Measurements from ENCODE around the gene WFIKKN2.
"Not testable (repeated sequence)": the region's sequence is repeated elsewhere in the genome, so short reads cannot be mapped to it uniquely, and the experiment has no call there.

Gene WFIKKN2

GRCh38 chr17:50855708-50856330 is 20.4 kb downstream of the WFIKKN2 start:
- DNase-seq (ENCODE audit: low read depth) = no peak

DNA sequence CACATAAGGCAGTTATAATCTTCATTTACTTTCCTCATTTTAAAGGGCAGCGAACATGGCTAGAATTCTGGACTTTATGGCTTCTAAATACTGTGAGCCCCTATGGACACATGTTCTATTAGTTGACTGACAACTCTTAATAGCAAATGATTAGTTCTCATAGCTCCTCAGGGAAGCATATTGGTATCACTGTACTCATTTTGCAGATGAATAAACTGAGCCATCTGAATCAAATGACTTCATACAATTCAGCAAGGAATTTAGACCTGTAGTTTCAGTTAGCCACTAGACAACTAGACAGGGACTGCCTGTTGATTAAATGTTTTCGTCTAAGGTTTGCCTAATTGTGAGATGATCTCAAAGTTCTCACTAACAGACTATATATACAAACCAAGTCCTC is 21.0 kb downstream of the WFIKKN2 start:
- no peak for DNase-seq (ENCODE audit: low read depth)

DNA sequence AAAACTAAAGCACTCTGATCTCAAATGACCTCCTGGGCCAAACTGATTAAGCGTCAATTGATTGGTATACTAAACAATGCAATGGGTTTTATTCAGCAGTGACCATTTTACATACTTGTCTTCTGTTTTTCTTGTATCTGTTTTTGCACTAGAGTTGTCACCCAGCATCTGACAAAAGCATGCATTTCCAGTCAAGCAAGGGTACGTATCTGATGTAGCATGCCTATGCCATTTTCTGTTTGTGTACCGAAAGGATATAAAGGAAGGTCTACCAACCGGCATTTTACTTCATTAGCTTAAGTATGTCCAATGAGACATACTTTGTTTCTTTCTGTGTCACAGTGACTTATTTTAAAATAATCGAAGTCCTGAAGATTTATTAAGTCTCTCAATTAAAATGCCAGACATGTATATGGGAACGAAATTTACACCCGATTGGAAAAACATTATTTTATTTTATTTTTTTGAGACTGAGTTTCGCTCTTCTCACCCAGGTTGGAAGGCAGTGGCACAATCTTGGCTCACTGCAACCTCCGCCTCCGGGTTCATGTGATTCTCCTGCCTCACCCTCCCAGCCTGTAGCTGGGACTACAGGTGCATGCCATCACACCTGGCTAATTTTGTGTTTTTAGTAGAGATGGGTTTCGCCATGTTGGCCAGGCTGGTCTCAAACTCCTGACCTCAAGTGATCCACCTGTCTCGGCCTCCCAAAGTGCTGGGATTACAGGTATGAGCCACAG is 23.3 kb downstream of the WFIKKN2 start:
- DNase-seq (ENCODE audit: low read depth) = no peak

GRCh38 chr17:50859727-50860126 is 24.3 kb downstream of the WFIKKN2 start:
- DNase-seq (ENCODE audit: low read depth) = not testable (repeated sequence)

DNA sequence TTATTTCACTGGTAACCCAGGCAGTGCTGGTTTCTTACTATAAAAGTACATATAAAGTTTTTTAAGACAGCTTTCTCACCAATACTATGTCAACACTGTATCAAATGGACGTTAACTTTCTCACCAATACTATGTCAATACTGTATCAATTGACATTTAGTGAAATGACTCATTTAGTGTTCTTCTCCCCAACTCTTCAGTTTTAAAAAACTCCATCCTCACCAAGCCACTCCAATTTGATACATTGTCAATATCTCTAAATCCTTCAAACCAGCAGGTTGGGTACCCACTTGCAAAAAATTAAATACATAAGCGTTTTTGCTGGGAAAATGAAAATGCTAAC is 25.9 kb downstream of the WFIKKN2 start:
- DNase-seq (ENCODE audit: low read depth) = no peak

DNA sequence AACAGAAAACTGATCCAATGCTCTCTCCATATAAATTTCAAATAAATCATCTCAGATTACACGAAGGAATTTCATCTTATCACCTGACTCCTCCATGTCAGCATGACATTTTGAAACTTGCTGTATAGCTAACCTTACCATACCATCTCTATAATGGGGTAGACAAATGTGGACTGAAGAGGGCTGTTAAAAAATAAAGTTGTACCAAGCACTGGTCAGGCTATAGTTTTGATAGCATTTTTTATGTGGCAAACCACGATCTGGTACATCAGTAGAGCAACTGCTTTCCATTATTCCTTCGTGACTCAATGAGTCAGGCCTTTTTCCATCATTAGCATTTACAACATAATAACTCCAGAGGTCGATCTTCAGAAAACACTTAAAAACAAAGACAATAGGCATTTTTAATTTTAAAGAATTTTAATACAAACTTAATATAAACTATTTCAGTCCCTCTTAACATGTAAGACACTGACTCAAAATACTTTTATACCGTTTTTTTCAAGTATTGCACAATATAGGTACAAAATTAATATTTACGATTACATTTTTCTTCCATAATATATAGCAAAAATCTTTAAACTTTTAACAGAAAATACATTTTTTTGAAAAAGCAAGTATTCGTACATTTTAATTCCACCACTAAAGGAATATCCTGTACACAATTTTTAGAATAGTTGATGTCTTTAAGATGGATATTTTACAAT is 26.6 kb downstream of the WFIKKN2 start:
- DNase-seq (ENCODE audit: low read depth) = no peak

DNA sequence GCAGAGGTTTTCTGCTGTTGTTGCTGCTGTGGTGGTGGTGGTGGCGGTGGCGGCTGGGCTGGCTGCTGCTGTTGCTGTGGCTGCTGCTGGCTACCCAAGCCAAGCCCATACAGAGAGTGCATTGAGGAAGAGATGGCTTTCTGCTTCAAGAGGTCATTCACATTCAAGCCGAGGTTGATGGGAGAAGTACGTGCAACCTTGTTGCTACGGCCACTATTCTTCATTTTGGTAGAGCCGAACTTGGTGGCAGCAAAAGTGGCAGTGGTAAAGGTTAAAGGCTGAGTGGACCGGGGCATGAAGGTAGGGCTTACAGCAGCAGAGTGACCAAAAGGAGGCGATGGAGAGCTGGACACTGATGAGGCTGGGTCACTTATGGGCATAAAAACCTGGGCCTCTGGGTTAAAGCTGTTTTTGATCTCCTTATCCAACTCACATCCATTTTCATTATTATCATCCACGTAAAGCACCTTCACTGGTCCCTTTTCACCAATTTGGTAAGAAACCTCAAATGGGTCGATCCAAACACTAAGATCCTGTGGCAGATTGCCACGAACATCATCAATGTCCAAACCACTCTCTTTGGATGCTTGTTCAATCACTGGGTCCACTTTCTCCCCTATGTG is 27.9 kb downstream of the WFIKKN2 start:
- no peak for DNase-seq (ENCODE audit: low read depth)

- no peak for DNase-seq (ENCODE audit: low read depth)
Measured at GRCh38 chr17:50863931-50864330, 28.5 kb downstream of the WFIKKN2 start.

GRCh38 chr17:50864747-50865059 is 29.3 kb downstream of the WFIKKN2 start:
- no peak for DNase-seq (ENCODE audit: low read depth)

GRCh38 chr17:50865060-50865867 is 29.9 kb downstream of the WFIKKN2 start:
- no peak for DNase-seq (ENCODE audit: low read depth)

- DNase-seq (ENCODE audit: low read depth) = no peak
Measured at GRCh38 chr17:50865868-50866260, 30.5 kb downstream of the WFIKKN2 start.

DNA sequence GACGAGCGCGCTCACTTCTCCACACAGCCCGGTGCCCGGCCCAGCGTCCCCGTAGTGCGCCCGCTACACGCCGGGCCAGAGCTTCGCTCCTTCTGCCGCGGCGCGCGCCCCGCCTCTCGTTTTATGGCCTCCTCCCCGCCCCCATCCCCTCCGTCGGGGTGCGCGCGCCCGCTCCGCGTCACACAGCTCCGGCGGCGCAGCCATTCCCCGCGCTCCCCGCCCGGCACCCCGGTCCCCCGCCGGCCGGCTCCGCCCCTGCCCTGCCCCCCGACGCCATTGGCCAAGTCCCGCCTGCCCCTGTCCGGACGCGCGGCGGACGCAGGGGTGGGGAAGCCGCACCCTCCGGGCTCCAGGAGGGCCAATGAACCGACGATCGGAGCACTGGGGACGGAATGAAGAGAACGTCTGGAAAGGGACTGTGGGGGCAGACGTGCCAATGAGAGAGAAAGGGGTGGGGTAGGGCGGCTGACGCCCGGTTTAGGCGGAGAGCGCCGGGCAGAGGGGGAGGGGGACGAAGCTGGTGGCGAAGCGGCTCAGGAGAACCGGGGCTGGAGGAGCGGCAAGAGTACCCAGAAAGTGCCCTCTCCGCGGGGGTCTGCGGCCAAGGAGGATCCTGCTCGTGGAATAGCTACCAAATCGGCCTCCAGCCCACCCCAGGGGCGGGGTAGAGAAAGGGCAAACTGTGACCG is 31.0 kb downstream of the WFIKKN2 start, which contains the start of gene TOB1:
TSS of gene TOB1 (minus strand) at position 94 of the 689 bp plus-strand sequence. CDS start 2,337 bp downstream, outside the sequence.
- DNase-seq (ENCODE audit: low read depth) = peak; percentile 82

- no peak for DNase-seq (ENCODE audit: low read depth)
Measured at GRCh38 chr17:50866950-50867362, 31.6 kb downstream of the WFIKKN2 start.

DNA sequence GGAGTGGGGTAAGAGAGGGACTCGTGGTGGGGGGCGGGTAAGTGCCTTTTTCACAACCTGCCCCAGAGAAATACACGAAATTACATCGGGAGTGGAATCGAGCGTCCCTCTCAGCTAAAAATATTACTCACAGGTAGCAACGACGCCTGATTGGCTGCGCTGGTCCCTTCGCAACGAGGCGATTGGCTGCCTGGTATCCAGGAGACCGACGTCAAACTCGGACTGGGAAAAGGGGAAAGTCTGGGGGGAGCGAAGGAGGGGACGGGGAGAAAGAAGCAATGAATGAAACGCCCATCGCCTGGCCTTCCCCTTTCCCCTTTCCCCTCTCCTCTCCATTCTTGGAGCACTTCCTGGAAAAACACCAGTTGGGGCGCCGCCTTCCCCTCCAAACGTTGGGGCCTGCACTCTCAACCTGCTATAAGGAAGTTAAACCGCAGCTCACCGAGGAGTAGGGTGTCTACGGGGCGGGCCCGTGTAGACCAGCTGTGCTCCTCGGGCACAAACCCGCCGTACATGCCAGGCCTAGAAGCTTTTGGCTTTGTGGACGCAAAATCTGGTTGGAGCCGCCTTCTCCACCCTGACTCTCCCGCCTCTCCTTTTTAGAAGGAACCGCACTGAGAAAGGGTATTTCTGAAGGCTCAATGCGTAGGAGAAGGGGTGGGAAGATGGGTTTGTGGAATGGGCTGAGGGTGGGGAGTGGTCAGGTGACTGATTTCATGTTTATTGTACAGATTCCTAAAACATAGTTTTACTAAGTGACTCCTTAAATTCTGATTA is 32.2 kb downstream of the WFIKKN2 start:
- DNase-seq (ENCODE audit: low read depth) = peak; percentile 70

DNA sequence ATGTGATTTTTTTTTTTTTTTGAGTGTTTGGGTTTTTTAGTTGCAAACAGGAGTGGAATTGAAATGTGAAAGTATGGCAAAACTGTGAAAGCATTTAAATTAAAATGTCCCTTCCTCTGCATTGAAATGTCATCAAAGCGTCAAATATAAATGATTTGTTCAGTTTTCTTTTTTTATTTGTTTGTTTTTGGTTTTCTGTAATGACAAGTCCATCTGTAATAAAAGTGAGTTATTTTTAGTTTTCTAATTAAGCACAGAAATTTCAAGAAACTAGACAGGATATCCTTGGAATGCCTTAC is 32.7 kb downstream of the WFIKKN2 start:
- no peak for DNase-seq (ENCODE audit: low read depth)

GRCh38 chr17:50868602-50869001 is 33.2 kb downstream of the WFIKKN2 start:
- no peak for DNase-seq (ENCODE audit: low read depth)

DNA sequence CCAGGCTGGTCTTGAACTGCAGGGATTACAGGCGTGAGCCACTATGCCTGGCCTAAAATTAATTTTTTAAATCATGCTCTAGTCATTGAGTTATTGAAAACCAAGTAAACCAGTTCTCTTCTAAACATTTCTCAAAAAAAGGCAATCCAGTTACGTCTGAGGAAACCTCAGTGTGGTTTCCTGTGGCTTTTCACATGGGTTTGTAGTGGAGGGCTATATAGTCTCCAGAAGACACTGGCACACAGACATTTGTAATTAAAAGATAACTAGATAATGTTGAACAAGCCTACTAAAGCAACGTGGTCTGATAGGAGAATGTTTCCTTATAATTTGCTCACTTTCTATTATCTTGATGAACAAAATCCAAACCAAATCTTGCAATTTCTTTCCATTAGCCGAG is 36.0 kb downstream of the WFIKKN2 start:
- no peak for DNase-seq (ENCODE audit: low read depth)

GRCh38 chr17:50871898-50872297 is 36.5 kb downstream of the WFIKKN2 start:
- DNase-seq (ENCODE audit: low read depth) = no peak

GRCh38 chr17:50872710-50873424 is 37.5 kb downstream of the WFIKKN2 start:
- DNase-seq (ENCODE audit: low read depth) = no peak

DNA sequence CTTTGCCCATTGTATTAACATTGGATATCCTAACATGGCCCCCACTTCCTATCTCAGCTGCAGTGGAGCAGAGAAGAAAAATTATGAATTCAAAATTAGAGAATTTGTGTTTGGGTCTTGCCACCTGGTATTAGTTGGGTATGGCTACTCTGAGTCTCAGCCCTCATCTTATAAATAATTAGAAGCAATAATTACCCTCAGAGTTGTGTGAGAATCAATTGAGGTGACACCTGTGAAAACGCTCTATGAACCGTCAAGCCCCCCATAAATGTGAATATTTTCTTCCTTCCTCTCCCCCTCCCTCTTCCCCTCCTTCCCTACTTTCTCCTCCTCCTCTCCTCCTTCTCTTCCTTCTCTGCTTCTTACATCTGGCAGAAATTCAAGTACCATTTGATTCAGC is 39.7 kb downstream of the WFIKKN2 start:
- no peak for DNase-seq (ENCODE audit: low read depth)
